Activated CD8-positive, alpha-beta memory T cell treated with anti-CD3 and anti-CD28 coated beads, Interleukin-2, amount 10 ng/mL, durations not matched to agents 7 days and 5 days (primary cell): Measurements from ENCODE around the gene OXLD1. TPM values are rescaled to one million over a fixed set of nuclear protein-coding genes. Genes with fewer than 3 reads are reported as not detected.
"Not testable (repeated sequence)": the region's sequence is repeated elsewhere in the genome, so short reads cannot be mapped to it uniquely, and the experiment has no call there.

Experiments used
- ATAC-seq: fragments of 150-1000 bp; cut with Tn5 transposase; one replicate; pipeline ENCODE4 v1.10.0; 2021; ENCODE audit warnings: moderate library complexity
- CTCF ChIA-PET: fragments of 350-600 bp; sonication (Branson Sonifier 250); formaldehyde crosslinking; loops from one replicate; lab custom pipeline; 2021; ENCODE audit warnings: antibody characterized with exemption; lab: Charles Lee
- DNase-seq: peaks from one replicate; pipeline ENCODE4 v3.0.0-alpha.2; 2020
- H3K27ac Mint-ChIP-seq: one replicate; pipeline ENCODE4 v1.8.0; 2021; ENCODE audit warnings: mild to moderate bottlenecking, mixed read lengths
- H3K27me3 Mint-ChIP-seq: one replicate; pipeline ENCODE4 v1.8.0; 2021; ENCODE audit warnings: mixed read lengths
- H3K36me3 Mint-ChIP-seq: one replicate; pipeline ENCODE4 v1.8.0; 2021; ENCODE audit warnings: mild to moderate bottlenecking, mixed read lengths
- H3K4me1 Mint-ChIP-seq: one replicate; pipeline ENCODE4 v1.8.0; 2021; ENCODE audit warnings: mixed read lengths
- H3K4me3 Mint-ChIP-seq: one replicate; pipeline ENCODE4 v1.8.0; 2021; ENCODE audit warnings: mild to moderate bottlenecking, moderate library complexity, mixed read lengths
- H3K9me3 Mint-ChIP-seq: one replicate; pipeline ENCODE4 v1.8.0; 2022; ENCODE audit warnings: low read depth, mixed read lengths
- microRNA-seq: library from miRNA; unstranded; fragments of <30 nt; microRNA quantifications from one replicate; pipeline ENCODE4 v1.2.0, GENCODE V29; 2022
- total RNA-seq, 2 experiments: library from RNA; stranded (reverse); gene quantifications; one replicate each; pipeline ENCODE4 v1.2.3, GENCODE V29; 2021

The OXLD1 gene
- total RNA-seq, 2 experiments from 2014 or later, result 57.9 to 68.5 TPM

DNA sequence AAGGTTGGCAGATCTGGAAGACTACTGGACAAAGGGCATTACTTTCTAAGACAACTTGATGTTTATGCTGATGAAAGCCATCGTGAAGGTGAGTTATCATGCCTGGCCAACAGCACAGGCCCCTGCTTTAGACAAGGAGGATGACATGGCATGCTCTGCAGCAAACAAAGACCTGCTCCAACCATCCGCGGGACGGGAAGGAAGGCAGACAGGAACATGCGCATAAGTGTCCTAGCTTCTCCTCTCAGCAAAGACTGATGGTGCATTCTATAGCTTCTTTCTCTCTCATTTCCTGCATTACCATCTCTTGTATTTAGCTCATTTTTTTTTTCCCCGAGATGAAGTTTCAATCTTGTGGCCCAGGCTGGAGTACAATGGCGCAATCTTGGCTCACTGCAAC, 34.9 kb downstream of the OXLD1 start:
- Mint-ChIP-seq H3K9me3 (no peaks in the 10 kb centered on the region), H3K4me3 (no peak overlapping the region), H3K4me1 (peaks cover 17% of the 10 kb centered on the region), H3K27ac (peak overlapping the region; percentile 22), H3K36me3 (peaks cover 29% of the 10 kb centered on the region), H3K27me3 (no peaks in the 10 kb centered on the region)
- CTCF ChIA-PET, result no interaction called here
- DNase-seq, result no peak
- no peak for ATAC-seq

DNA sequence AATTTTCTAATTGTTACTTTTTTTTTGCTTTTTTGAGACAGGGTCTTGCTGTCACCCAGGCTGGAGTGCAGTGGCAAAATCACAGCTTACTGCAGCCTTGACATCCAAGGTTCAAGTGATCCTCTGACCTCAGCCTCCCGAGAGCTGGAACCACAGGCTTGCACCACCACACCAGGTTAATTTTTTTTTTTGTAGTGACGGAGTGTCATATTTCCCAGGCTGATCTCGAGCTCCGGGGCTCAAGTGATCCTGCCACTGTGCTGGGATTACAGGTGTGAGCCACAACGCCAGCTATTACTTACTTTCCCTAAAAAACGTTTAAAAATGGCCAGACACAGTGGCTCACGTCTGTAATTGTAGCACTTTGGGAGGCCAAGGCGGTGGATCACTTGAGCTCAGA, 36.1 kb downstream of the OXLD1 start:
- no peaks in the 10 kb centered on the region for H3K27me3 Mint-ChIP-seq
- peaks cover 37% of the 10 kb centered on the region for H3K36me3 Mint-ChIP-seq
- H3K27ac Mint-ChIP-seq, result no peak overlapping the region
- no peaks in the 10 kb centered on the region for H3K9me3 Mint-ChIP-seq
- ATAC-seq (no peak), DNase-seq (no peak)
- CTCF ChIA-PET, result interaction anchor here (0.7 to 1.2 kb wide), 2 partner anchors 29 to 73 kb away, joined by 3 to 4 read pairs; partner anchors contain the start of gene MRPL12
- peaks cover 7% of the 10 kb centered on the region for H3K4me1 Mint-ChIP-seq
- H3K4me3 Mint-ChIP-seq, result no peak overlapping the region

DNA sequence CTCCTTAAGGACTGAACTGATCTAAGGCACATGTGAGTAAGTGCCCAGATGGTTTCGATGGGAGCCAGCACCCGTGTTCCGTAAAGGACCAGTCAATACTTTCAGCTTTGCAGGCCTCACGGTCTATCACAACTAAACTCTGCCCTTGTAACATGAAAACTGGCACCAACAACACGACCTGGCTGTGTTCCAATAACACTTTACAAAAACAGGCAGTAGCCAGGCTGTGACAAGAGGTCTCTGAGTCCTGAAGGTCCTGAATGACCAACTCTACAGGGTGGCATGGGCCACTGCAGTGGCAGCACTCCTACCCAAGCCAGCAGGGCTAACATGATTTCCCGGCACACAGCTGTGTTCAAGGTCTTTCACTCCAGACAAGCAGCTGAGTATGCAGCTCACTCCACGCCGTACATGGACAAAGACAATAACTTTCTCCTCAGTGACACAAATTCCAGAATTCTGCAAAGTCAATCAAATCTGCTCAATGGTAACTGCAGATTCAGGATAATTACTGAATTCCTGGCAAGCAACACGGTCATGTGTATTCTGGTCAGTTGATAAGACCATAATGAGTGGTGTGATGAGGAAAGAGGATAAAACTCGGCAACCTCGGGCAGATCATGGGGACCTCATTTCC, 44.8 kb downstream of the OXLD1 start:
- DNase-seq (no peak), ATAC-seq (no peak)
- CTCF ChIA-PET, result interaction anchor here (2.4 kb wide), 1 partner anchor 21 kb away, joined by 5 read pairs; no protein-coding TSS in a partner anchor
- no peak overlapping the region for H3K4me3 Mint-ChIP-seq
- peaks cover 6% of the 10 kb centered on the region for H3K4me1 Mint-ChIP-seq
- no peaks in the 10 kb centered on the region for H3K27me3 Mint-ChIP-seq
- H3K36me3 Mint-ChIP-seq, result peaks cover 54% of the 10 kb centered on the region
- H3K9me3 Mint-ChIP-seq, result no peaks in the 10 kb centered on the region
- no peak overlapping the region for H3K27ac Mint-ChIP-seq

DNA sequence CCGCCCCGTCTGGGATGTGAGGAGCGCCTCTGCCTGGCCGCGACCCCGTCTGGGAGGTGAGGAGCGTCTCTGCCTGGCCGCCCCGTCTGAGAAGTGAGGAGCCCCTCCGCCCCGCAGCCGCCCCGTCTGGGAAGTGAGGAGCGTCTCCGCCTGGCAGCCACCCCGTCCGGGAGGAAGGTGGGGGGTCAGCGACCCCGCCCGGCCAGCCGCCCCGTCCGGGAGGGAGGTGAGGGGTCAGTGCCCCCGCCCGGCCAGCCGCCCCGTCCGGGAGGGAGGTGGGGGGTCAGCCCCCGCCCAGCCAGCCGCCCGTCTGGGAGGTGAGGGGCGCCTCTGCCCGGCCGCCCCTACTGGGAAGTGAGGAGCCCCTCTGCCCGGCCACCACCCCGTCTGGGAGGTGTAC, 48.1 kb downstream of the OXLD1 start:
- H3K27me3 Mint-ChIP-seq, H3K4me3 Mint-ChIP-seq, CTCF ChIA-PET, H3K9me3 Mint-ChIP-seq, DNase-seq, H3K27ac Mint-ChIP-seq, ATAC-seq: not testable (repeated sequence)
- Mint-ChIP-seq H3K4me1 (peaks cover 30% of the 10 kb centered on the region), H3K36me3 (peaks cover 40% of the 10 kb centered on the region)

DNA sequence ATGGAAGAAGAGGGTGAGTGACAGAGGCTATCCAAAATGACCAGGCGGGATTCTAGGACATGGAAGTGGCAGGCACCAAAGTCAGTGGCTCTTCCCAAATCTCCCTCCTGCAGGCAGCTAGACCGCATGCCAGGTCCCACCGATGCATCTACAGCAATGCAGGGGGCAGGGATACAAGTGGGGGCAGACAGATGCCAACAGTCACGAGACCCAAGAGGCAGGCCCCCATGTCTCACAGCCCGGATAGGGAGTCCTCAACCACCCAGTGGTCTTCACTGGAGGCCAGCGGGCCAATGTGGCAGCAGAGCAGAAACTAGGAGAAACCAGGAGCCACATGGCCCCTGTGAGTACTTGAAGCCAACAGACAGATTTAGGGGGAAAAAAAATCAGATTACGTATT, 49.5 kb downstream of the OXLD1 start:
- H3K36me3 Mint-ChIP-seq, result peaks cover 50% of the 10 kb centered on the region
- ATAC-seq, result no peak
- no peak overlapping the region for H3K4me3 Mint-ChIP-seq
- H3K4me1 Mint-ChIP-seq, result peaks cover 32% of the 10 kb centered on the region
- H3K9me3 Mint-ChIP-seq, result no peaks in the 10 kb centered on the region
- no peak overlapping the region for H3K27ac Mint-ChIP-seq
- CTCF ChIA-PET, result no interaction called here
- no peak for DNase-seq
- H3K27me3 Mint-ChIP-seq, result no peaks in the 10 kb centered on the region

DNA sequence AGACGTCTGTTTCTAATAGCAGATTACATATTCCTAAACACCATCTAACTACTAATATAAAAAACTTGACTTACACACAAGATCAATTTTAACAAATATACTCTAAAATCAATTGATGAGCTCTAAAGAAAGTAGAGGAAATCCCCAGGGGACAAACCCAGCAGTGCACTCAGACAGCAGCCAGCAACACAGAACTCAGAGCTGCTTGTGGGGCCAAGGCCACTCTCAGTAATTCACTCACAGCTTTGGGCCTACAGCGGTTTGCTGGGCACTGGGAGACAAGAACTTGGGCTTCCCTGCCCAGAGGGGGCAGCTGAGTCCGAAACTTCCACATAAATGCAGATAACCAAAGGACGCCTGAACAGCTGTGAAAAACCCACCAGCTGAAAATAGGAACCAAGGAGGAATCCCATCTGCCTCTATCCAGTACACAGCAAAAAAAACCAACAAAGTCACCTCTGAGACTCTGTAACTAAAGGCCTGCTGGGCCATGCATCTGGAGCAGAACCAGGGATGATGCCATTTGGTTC, 50.9 kb downstream of the OXLD1 start:
- H3K9me3 Mint-ChIP-seq, result no peaks in the 10 kb centered on the region
- CTCF ChIA-PET, result interaction anchor here (0.8 to 3.2 kb wide), 3 partner anchors 14 to 96 kb away, joined by 4 to 14 read pairs (median 5); partner anchors contain the start of gene ARL16
- no peak overlapping the region for H3K4me3 Mint-ChIP-seq
- H3K27me3 Mint-ChIP-seq, result no peaks in the 10 kb centered on the region
- H3K4me1 Mint-ChIP-seq, result peaks cover 30% of the 10 kb centered on the region
- H3K27ac Mint-ChIP-seq, result peak overlapping the region; percentile 86
- DNase-seq (no peak), ATAC-seq (no peak)
- H3K36me3 Mint-ChIP-seq, result peaks cover 38% of the 10 kb centered on the region

Small RNA genes within 50 kb of the gene (microRNA-seq; reads per million reads assigned to microRNA genes)
- gene MIR6786, result 1.7 reads per million

Other genes starting within 250 kb of the OXLD1 start
- gene ACTG1, start 153.8 kb downstream of the OXLD1 start, total RNA-seq, result 1,000 to 10,000 TPM; 3,566 to 4,759 TPM
- gene FSCN2, start 138.2 kb downstream of the OXLD1 start, total RNA-seq, result under 1 TPM; 0.41 to 0.56 TPM
- gene FAAP100, start 114.3 kb downstream of the OXLD1 start, total RNA-seq, result 10 to 100 TPM; 39.8 to 44.5 TPM
- gene NPLOC4, start 29.5 kb downstream of the OXLD1 start, total RNA-seq, result 100 to 1,000 TPM; 124 to 130 TPM
- gene TSPAN10, start 29.4 kb downstream of the OXLD1 start, total RNA-seq, result under 1 TPM; 0.23 to 0.26 TPM
- 10 to 100 TPM; 12.0 to 12.5 TPM for gene PDE6G, start 10.1 kb downstream of the OXLD1 start, total RNA-seq
- 10 to 100 TPM; 37.4 to 42.3 TPM for gene CCDC137, start 132 bp upstream of the OXLD1 start, total RNA-seq
- 10 to 100 TPM; 14.9 to 15.4 TPM for gene ARL16, start 17.2 kb upstream of the OXLD1 start, total RNA-seq
- gene HGS, start 17.4 kb upstream of the OXLD1 start, total RNA-seq, result 100 to 1,000 TPM; 145 to 159 TPM
- gene MRPL12, start 36.8 kb upstream of the OXLD1 start, total RNA-seq, result 100 to 1,000 TPM; 102 to 126 TPM
- 10 to 100 TPM; 32.8 to 40.1 TPM for gene SLC25A10, start 45.7 kb upstream of the OXLD1 start, total RNA-seq
- not detected for gene GCGR, start 137.5 kb upstream of the OXLD1 start, total RNA-seq
- 10 to 100 TPM; 49.9 to 50.1 TPM for gene MCRIP1, start 166.7 kb upstream of the OXLD1 start, total RNA-seq
- not detected for gene PPP1R27, start 168.4 kb upstream of the OXLD1 start, total RNA-seq
- gene P4HB, start 193.9 kb upstream of the OXLD1 start, total RNA-seq, result 100 to 1,000 TPM; 333 to 416 TPM
- gene ARHGDIA, start 204.7 kb upstream of the OXLD1 start, total RNA-seq, result 100 to 1,000 TPM; 693 to 725 TPM
- 100 to 1,000 TPM; 215 to 236 TPM for gene ALYREF, start 225.0 kb upstream of the OXLD1 start, total RNA-seq
- gene ANAPC11, start 225.1 kb upstream of the OXLD1 start, total RNA-seq, result 100 to 1,000 TPM; 138 to 155 TPM
- gene NPB, start 235.6 kb upstream of the OXLD1 start, total RNA-seq, result under 1 TPM in 1 of 2 experiments, not detected in 1; 0.23 TPM
- 10 to 100 TPM; 48.5 TPM for gene PCYT2, start 244.8 kb upstream of the OXLD1 start, total RNA-seq